ENCODE measurements around the gene LENG1.
"Not testable (repeated sequence)": the region's sequence is repeated elsewhere in the genome, so short reads cannot be mapped to it uniquely, and the experiment has no call there.

Gene LENG1

GRCh38 chr19:54159352-54160181, at the start of gene LENG1:
TSS of gene LENG1 (minus strand) at chr19:54159721. CDS start at chr19:54159695, 26 bp downstream.
- FAIRE-seq, result peak; percentile 100
- peak; percentile 97 for DNase-seq (ENCODE audit: insufficient read length, low spot score)

GRCh38 chr19:54208784-54209057, 49.2 kb upstream of the LENG1 start:
- FAIRE-seq, result no peak
- DNase-seq (ENCODE audit: insufficient read length, low spot score), result no peak

GRCh38 chr19:54207983-54208783, 48.7 kb upstream of the LENG1 start:
- FAIRE-seq (peak; percentile 78), DNase-seq (ENCODE audit: insufficient read length, low spot score) (no peak)

DNA sequence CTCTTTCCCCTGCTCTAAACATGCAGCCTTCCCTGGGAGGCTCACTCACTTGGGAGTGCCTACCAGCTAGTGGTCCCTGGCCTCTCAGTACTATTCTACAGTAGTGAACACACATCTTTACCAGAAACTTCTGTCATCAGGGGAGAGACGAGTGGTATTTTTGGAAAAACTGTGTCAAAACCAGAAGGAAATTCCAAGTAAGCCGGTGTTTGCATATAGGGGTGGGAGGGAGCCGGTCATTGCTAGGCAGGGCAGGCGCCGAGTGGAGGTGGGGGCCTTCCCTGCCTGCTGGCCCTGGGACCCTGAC, 48.1 kb upstream of the LENG1 start:
- no peak for DNase-seq (ENCODE audit: insufficient read length, low spot score)
- FAIRE-seq, result no peak

- FAIRE-seq; DNase-seq (ENCODE audit: insufficient read length, low spot score): not testable (repeated sequence)
These were observed 47.7 kb upstream of the LENG1 start for GRCh38 chr19:54207193-54207592.

- DNase-seq (ENCODE audit: insufficient read length, low spot score), result no peak
- FAIRE-seq, result no peak
These were observed 47.3 kb upstream of the LENG1 start for GRCh38 chr19:54206831-54207177.

- DNase-seq (ENCODE audit: insufficient read length, low spot score), result no peak
- no peak for FAIRE-seq
These were observed 46.7 kb upstream of the LENG1 start for GRCh38 chr19:54206030-54206830.

- FAIRE-seq, result no peak
- no peak for DNase-seq (ENCODE audit: insufficient read length, low spot score)
These were observed 45.4 kb upstream of the LENG1 start for GRCh38 chr19:54204767-54205468.

DNA sequence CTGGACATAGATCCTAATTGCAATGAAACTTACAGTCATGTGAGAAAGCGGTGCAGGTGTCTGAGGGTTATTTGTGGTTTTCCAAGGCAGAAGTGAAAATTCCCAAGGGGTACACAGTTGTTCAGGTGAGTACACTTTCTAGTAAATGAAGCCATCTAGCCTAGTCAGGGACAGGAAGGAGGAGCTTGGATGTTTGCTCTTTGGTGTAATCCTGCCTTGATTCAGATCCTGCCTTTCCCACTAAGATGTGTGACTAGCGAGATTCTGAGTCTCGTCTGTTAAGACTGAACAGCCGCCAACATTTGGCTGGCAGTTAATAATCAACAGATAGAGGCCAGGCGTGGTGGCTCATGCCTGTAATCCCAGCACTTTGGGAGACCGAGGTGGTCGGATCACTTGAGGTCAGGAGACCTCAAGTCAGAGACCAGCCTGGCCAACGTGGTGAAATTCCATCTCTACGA, 43.7 kb upstream of the LENG1 start:
- no peak for DNase-seq (ENCODE audit: insufficient read length, low spot score)
- no peak for FAIRE-seq

DNA sequence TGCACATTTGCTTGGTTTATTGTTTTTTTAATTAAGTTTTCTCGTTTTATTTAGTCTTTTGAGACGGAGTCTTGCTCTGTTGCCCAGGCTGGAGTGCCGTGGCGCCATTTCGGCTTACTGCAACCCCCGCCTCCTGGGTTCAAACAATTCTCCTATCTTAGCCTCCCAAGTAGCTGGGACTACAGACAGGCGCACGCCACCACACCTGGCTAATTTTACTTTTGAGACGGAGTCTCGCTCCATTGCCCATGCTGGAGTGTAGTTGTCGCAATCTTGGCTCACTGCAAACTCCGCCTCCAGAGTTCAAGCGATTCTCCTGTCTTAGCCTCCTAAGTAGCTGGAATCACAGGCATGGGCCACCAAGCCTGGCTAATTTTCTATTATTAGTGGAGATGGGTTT, 42.5 kb upstream of the LENG1 start:
- FAIRE-seq (no peak), DNase-seq (ENCODE audit: insufficient read length, low spot score) (no peak)

GRCh38 chr19:54201172-54201701, 41.7 kb upstream of the LENG1 start:
- no peak for FAIRE-seq
- no peak for DNase-seq (ENCODE audit: insufficient read length, low spot score)

DNA sequence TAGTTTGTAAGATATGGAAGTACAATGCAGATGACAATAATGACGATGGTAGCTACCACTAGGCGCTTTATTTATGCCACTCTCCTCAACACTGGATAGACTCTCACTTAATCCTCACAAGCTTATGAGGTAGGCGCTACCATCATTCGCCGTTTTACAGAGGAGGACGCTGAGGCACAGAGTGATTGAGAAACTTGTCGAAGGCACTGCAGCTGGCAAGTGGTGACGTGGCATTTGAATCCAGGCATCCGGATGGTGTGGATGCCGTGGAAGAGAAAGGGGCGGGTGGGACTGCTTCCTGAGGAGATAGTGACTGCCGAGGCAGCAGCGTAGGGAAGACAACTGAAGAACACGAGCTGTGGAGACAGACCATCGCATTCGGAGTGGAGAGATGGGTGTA, 39.9 kb upstream of the LENG1 start:
- no peak for FAIRE-seq
- DNase-seq (ENCODE audit: insufficient read length, low spot score), result no peak

- FAIRE-seq (no peak), DNase-seq (ENCODE audit: insufficient read length, low spot score) (no peak)
These were observed 37.6 kb upstream of the LENG1 start for GRCh38 chr19:54197121-54197520.

DNA sequence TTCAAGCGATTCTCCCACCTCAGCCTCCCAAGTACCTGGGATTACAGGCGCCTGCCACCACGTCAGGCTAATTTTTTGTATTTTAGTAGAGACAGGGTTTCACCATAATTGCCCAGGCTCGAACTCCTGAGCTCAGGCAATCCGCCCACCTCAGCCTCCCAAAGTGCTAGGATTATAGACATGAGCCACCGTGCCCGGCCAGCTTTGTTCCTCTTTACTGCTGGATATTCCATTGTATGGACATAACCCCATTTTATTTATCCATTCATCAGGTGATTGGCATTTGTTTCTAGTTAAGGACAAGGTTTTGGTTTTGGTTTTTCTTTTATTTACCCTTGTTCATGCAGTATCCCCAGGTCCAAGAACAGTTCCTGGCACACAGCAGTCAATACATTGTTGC, 37.0 kb upstream of the LENG1 start:
- DNase-seq (ENCODE audit: insufficient read length, low spot score), result no peak
- no peak for FAIRE-seq

GRCh38 chr19:54194463-54194862, 34.9 kb upstream of the LENG1 start:
- FAIRE-seq; DNase-seq (ENCODE audit: insufficient read length, low spot score): not testable (repeated sequence)

DNA sequence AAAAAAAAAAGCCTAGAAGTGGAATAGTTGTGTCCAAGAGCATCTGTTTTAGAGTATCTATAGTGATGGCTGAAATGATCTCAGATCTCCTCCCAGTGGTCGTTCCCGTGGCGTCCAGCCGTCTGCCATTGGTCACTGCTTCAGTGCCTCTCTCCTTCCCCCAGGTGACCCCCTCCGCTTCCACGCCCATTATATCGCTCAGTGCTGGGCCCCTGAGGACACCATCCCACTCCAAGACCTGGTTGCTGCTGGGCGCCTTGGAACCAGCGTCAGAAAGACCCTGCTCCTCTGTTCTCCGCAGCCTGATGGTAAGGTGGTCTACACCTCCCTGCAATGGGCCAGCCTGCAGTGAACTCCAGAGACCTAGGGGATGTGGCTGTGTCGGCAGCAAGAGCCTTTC, 33.5 kb upstream of the LENG1 start:
- DNase-seq (ENCODE audit: insufficient read length, low spot score), result no peak
- FAIRE-seq, result no peak

GRCh38 chr19:54191811-54192453, 32.4 kb upstream of the LENG1 start:
- DNase-seq (ENCODE audit: insufficient read length, low spot score) (no peak), FAIRE-seq (no peak)

DNA sequence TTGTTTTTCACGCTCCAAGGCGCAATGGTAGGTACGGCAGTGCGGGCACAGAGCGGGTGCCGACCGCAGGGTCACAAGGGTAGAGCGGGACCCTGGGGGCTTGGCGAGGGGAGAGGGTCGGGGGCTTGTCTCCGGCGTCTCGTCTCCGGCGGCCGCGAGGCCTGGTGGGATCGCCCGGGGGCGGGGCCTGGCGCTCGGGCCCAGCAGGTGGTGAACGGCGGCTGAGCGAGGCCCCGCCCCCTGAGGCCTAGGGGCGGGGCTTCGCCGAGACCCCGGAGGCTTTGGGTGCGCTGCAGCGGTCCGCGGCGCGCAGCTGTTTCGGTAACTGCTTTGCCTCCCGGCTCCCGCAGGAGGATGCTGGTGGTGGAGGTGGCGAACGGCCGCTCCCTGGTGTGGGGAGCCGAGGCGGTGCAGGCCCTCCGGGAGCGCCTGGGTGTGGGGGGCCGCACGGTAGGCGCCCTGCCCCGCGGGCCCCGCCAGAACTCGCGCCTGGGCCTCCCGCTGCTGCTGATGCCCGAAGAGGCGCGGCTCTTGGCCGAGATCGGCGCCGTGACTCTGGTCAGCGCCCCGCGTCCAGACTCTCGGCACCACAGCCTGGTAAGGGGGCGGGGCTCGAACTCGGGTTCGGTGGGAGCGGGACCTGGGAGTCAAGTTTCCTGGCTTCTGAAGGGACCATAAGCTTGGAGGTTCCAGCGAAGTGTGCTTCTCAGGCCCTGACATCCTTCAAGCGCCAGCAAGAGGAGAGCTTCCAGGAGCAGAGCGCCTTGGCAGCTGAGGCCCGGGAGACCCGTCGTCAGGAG, 31.7 kb upstream of the LENG1 start, which contains the start of gene TSEN34:
Gene TSEN34 (plus strand): TSS at position 298 of the 800 bp plus-strand sequence. CDS start 57 bp downstream, at position 355.
- DNase-seq (ENCODE audit: insufficient read length, low spot score), result no peak
- peak; percentile 71 for FAIRE-seq

GRCh38 chr19:54190503-54191010, 31.0 kb upstream of the LENG1 start:
- DNase-seq (ENCODE audit: insufficient read length, low spot score), result no peak
- FAIRE-seq, result peak; percentile 99
